HT-29 (cell line): Measurements from ENCODE around the gene ATP5F1D. TPM values are rescaled to one million over a fixed set of nuclear protein-coding genes. Genes with fewer than 3 reads are reported as not detected.

Experiments
- DNase-seq: peaks from one replicate; pipeline ENCODE4 v3.0.0-alpha.2; 2015; ENCODE audit warnings: low spot score
- total RNA-seq: library from RNA; depleted of rRNA; stranded (reverse); fragments of >200 nt; shearing (Covaris generic); gene quantifications from 2 replicates; pipeline ENCODE4 v1.2.3, GENCODE V29; 2014

ATP5F1D gene
- total RNA-seq, 1 experiment from 2014 or later, result 142 TPM

DNA sequence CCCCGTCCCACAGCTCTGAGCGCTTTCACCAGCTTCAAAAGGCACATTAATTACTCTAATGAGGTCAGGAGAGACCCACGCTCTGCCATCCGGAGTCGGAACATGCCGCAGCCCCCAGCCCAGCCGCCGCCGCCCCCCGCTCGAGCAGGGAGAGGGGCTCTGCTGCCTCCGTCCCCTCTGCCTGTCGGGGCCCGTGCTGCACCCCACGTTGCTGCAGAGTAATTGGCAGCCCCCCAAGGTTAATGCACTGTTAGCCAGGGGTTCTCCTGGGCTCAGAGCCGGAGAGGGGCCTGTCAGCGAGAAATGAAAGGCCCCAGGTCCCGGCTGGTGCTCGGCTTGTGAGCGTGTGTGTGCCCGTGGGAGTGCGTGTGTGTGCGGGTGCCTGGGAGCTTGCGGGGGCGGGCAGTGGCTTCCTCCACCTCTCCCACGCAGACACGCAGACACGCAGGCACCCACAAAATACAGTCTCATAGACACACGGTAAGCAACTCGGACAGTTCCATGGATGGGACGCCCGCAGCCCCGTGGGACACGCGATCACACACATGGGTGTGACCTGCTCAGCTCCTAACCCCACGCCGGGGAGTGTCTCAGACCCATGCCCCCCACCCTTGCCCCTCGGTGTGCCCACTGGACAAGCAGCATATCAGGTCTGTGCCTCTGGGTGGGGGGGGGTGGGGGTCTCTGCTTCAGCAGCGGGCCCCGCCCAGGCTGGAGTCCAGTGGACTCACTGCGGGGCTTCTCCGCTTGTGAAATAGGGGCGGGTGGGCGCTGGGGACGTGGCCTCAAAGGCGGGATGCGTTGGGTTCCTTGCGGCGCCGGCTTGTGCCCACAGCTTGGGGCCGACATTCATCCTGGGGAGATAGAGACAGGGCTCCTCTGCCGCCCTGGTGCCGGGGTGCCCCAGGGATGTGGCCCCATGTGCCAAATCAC, 39.4 kb downstream of the ATP5F1D start:
- DNase-seq, result no peak

DNA sequence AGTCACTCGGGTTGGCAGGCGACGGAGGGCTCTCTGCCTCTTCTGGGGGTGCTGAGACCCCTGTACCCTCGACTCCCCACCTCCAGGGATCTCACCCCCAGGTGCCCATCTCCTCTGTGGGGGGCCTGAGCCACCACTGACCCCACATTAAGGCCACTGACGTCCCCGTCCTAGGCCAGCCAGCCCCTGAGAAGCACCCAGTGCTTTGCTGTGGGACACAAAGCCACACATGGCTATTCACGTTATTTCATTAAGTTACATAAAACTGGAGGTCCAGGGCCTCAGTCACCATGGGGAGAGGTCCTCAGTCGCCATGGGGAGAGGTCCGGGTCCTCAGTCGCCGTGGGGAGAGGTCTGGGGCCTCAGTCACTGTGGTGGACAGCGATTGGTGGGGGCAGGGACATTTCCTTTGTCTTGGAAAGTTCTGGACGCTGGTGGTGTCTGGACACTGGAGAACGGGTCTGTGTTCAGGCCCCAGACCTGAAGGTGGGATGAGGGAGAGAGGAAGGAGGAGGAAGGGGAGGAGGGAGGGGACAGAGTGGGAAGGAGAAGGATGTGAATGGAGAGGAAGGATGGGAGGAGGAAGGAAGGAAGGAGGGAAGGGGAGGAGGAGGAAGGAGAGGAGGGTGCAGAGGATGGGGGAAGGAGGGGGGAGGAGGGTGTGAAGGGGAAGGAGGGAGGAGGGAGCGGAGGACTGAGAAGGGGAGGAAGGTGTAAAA, 40.2 kb downstream of the ATP5F1D start:
- no peak for DNase-seq

DNA sequence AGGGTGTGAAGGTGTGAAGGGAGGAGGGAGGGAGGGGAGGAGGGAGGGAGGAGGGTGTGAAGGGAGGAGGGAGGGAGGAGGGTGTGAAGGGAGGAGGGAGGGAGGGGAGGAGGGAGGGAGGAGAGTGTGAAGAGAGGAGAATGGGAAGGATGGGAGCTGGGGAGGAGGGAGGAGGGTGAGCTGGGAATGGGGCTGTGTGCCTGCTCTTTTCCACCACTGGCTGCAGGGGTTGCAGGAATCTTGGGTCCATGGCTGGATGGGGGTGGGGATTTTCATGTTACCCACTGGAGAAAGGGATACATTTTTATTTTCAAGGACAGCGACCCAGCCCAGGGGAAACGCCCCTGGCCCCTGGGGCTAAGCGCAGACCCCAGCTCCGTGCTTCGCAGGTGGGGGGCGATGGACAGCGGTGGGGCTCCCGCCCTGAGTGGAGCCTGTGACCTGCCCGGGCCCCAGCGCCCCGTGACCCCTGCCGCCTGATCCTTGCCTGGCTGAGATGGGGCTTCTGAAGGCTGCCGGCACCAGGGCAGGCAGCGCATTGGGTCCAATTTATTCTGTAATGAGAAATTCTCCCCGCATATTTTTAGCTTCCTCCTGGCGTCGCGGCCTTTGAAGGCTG, 41.1 kb downstream of the ATP5F1D start:
- DNase-seq, result no peak

DNA sequence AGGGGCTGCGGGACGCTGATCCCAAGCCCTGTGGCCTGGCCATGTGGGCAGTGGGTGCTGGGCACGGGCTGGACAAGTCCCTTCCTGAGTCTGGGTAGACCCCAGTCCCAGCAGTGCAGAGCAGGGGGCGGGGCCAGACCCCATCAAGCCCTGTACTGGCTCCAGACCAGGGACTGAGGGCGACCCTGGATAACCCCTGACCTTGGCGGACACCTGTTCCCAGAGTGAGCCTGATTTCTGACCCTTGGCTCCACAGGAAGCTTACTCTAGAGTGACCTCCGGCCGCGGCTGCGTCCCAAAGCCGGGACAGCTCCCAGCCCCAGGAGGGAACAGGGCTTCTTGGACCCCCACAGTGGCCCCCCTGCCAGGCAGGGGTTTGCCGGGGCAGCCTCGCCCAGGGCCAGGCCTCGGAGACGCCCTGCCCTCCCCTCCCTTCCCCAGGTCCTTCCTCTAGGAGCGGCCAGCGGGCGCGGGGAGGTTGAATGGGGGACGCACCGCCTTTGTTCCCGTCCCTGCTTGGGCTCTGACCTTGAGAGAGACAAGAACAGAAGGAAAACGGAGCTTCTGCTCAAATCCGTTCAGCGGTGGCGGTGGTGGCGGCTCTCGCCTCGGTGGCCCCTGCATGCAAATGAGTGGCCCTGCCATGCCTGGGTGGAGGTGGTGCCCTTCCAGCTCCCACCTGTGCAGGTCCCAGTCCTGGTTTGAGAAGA, 41.8 kb downstream of the ATP5F1D start:
- no peak for DNase-seq

DNA sequence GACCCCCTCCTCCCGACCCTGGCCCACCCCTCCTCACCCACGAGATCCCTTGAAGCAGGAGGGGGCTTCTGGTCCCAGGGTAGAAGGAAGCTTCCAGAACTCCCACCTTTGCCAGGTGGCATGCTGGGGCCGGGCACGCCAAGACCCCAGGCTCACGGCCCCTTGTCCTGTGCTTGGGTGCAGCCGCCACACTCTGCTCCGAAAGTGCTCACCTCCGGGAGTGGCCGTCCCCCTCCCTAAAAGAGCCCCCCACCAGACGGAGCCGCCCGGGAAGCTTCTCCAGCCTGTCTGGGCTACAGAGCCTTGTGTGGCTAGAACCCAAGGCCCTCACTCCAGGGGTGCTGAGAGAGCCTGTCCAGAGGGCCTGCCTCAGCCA, 42.4 kb downstream of the ATP5F1D start:
- DNase-seq, result no peak

DNA sequence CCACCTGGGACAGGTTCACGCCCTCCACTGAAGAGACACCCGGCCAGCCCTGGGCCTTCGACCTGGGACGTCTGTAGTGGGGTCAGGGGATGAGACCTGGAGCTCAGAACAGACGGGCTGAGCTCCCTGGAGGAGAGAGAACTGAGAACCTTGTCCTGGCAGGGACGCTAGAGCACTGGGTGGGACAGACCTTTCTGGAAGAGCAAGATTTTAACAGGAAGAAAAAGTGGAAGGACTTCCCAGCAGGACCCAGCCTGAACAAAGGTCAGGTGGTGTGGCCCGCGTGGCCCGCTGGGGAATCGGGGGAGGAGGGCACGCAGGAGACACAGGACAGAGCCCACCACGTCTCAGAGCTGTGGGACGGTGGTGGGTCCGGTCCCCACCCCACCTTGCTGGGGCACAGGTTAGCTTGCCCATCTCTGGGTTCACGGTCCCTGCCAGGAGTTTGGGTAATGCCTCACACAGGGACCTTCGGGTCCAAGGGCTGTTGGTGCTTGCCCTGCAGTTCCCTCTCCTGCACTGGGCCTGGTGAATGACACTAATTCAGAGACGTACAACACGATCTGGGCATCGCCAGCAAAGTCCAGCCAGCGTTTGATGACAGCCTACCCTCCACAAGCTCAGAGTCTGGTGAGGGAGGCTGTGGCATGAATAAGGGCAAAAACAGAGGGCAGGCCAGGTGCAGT, 42.9 kb downstream of the ATP5F1D start:
- DNase-seq, result peak; percentile 81

DNA sequence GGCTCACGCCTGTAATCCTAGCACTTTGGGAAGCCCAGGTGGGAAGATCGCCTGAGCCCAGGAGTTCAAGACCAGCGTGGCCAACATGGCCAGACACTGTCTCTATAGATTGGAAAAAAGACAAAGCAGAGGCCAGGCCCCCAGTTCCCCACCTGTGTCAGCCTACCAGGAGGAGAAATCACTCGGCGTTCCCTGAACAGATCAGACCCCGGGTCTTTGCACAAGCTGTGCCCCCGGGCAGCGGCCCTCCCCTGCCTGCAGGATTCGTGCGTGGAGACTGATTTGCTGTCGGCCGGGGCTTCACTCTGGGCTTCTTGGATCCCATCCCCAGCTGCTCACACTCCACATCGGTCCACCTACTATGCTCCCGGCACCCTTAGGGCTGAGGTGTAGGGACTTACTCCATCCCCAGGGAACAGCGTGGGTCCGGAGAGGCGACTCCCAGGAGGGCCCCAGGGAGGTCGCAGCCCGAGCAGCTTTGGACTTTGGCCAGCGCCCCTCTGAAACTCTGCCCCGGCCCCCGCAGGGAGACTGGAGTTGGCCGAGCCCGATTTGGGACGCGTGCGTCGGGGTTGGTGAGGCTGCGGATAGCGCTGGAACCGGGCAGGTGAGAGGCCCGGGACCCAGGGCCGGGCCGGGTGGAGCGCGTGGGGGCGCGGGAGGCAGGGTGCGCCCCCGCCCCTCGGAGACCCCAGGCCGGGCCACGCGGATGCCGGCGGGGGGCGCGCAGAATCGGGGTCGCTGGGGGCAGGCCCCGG, 43.6 kb downstream of the ATP5F1D start:
- DNase-seq, result no peak

DNA sequence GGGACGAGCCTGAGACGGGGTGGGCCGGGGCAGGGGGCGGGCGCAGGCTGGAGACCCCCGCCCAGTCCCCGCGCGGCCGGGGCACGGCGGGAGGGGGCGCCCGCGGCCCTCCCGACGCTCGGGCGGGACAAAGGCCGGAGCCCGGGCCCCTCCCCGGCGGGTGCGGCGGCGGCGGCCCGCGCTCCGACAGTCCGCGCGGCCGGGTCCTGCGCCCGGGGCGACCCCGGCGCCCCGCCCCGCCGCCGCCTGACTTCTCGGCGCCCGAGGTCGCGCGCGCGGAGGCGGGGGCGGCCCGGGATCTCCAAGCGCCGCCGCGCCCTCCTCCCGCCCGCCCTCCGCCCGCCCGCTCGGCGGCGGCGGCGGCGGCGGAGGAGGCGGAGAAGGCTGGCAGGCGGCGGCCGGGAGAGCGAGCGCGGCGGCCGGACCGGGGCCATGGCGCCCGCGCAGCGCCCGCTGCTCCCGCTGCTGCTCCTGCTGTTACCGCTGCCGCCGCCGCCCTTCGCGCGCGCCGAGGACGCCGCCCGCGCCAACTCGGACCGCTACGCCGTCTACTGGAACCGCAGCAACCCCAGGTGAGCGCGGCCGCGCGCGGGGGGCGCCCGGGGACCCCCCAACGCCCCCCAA, 44.3 kb downstream of the ATP5F1D start, which contains the start of gene EFNA2:
Gene EFNA2, plus strand, starts transcription at position 137 of the 624 bp plus-strand sequence. Its CDS starts 296 bp downstream, at position 433.
- no peak for DNase-seq

DNA sequence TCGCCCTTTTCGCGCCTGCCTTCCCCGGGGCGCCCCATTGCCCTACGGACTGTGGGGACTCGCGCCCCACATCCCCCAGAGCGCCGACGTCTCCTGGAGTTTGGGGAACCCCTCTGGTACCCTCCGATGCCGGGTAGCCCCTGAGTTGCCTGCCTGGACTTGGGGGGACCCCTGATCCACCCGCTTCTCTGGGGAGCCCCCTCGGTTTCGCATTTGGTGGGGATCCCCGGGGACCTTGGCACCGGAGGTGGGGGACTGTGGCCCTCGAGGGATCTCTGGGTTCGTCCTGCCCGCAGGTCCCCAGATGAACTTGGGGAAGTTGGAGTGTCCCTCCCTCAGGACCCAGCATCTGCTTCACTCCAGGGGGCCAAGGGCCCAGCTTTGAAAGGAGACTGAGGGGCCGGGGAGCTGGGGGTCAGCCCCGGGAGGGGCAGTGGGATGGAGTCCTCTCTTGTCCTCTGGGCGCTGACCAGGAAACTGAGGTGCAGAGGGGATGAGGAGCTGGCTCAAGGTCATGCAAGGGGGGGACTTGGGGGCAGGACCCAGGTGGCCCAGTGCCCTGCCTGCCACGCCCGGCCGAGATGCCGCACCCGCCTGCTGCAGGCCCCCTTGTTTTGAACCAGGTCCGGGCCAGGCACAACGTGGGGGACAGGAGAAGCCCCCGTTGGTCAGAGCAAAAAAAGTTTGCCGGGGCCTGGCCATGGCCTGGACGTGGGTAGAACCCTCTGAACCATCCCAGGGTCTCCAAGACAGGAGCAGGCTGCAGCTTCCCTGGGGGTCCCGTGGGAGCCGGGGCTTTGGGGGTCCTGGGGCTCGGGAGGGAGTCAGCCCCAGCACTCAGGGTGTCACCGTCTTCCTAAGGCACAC, 45.2 kb downstream of the ATP5F1D start:
- no peak for DNase-seq

DNA sequence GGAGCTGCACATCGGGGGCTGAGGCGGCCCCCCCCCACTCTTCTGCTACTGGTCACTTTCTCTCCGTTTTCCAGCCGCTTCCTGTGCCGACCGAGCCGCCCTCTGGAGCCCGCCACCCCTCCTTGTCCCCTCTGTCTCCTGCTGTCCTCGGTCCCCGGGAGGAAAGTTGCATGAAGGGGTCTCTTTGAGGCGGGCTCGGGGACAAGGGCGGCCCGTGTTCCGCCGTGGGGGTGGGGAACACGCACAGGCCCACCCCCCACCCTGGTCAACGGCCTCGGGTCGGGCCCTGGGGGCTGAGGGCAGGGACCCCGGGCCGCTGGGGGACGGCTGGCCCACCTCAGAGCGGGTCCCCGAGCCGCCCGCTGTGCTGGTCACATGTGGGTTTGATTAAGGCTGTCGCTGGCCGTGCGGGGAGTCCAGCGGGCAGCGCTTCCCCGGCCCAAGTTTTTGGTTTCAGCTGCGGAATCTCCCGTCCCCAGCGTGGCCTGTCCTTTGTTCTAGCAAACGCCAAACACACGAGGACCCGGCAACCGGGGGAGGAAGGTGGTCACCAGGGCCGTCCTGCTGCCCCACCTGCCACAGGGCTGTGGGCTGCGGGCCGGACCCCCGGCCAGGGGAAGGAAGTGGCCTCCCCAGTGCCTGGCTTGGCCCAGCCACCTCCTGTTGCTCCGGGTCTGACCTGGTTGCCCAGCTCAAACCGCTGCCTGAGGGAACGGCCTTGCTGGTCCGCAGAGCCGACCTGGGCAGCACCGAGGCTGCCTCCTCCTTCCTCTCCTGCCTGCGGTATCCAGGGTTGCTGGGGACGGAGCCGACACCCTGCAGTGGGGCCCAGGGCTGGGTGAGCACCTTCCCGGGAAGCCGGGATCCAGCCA, 46.0 kb downstream of the ATP5F1D start:
- no peak for DNase-seq

DNA sequence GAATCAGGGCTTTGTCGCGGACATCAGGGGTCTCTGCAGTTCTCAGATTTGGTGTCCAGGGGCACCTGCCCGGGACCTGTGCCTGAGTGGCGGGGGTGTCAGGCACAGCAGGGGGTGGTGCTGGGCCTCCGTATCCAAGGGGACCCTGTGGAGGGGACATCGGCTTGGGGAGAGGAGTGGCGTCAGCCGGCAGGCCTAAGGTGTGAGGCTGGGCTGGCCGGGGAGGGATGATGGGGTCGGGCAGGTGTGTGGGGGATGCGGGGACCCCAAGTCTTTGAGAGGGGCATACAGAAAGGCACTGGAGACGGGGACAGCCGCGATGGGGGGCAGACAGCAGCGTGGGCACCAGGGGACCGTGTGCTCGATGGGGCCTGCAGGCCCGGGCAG, 46.7 kb downstream of the ATP5F1D start:
- DNase-seq, result no peak

DNA sequence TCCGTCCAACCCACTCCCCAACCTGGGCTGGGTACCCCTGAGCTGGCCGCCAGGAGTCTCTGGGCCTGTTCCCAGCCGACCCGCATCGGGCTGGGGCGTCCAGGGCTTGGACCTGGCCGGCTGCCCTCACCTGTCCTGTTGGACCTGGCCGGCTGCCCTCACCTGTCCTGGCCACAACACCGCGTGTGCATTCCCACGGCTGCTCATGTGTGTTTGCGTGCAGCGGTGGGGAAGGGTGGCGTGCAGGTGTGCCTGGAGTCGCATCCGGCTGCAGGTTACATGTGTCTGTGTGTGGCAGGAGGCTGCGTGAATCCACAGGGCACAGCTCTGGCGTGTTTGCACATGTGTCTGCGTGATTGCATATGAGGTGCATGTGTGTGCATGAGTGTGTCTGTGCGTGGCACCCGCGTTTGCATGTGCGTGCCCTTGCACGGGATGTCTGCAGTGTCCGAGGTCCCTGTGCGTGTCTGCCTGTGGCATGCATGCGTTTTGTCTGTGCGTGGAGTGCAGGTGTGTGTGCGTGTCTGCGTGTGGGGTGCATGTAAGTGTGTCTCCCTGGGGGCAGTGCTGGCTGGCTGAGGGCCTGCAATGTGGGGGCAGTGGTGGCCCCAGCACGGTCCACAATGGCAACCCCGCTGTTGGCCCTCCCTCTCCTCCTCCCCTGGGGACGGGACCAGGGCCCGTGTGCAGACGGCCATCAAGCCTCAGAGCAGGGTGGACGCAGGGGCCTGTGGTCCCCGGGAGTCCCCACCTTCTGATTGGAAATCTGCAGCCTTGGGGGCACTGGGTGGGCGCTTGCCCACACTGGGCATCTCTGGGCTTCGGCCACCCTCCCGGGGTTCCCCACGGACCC, 47.5 kb downstream of the ATP5F1D start:
- no peak for DNase-seq

DNA sequence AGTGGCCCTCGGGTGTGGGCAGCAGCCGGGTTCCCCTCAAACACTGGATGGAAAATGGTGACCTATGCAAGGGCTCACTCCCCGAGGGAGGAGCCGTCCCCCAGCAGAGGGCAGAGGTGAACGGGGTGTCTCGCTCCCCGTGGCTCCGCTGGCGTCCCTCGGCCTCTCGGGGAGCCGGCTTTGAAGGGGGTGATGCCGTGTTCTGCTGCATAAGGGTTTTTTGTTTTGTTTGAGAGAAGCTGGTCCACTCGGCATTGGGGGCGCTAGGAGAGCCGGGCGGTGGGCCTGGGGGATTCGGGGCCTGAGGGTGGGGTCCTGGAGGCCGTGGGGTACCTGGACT, 48.1 kb downstream of the ATP5F1D start:
- DNase-seq, result no peak

DNA sequence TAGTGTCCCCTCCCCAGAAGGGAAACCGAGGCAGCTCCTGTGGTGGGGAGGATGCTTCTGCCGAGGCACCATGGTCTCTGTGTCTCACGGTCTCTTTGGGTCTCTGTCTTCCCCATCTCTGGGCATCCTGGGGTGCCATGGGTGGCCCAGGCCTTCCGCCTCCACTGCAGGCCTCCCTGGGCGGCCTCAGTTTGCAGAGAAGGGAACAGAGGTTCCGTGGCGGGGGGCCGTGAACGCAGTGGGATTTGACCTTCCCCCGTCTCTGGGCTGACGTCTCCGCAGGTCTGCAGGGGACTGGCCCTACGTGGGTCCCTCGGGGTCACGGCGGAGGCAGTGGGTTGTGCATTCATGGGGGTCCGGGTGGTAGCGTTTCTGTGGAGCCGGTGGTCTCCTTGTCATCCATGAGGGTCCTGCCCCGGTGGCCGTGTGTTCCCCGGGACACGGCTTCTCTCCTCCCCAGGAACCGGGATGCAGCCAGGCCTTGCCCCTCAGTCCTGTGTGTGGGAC, 48.7 kb downstream of the ATP5F1D start:
- DNase-seq, result no peak

DNA sequence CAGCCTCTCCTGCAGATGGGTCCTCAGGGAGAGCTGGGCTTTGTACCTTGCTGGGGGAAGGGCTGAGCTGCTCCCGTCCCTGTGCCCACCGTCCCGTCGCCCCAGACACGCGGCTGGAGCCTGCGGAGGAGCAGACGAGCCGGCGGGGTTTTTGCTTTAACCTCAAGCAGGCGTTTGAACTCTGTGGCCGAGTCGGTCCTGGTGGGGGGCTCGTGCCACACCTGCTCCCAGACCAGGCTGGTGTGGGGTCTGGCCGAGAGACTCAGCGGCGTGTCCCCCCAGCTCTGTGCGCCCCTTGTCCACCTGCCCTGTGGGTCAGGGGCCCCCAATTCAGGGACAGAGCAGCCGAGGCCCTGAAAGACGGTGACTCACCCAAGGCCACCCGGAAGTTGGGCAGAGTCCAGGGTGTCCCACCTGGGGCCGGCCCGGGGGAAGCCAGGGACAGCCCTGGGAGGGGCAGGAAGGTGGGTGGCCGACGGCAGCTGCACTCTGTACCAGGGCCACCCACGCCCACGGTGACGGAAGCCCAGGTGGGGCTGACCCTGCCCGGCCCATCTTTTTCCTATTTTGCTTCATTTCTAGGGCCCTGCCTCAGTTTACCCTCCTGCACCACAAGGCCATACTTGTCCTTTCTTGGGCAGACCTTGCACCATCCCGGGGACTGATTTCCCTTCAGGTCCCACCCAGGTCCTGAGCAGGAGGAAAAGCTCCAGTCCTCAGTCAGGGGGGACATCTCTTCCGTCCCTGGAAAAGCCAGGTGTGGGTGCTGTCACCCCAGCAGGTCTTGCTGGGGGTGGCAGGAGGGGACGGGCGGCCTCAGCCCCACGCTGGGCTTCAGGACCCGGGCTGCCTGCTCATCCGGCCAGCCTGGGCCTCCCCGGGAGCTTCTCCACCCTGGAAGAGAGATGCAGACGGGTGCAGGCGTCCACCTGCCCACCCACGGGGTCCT, 49.4 kb downstream of the ATP5F1D start:
- peak; percentile 62 for DNase-seq
